Renal cortical epithelial cell (primary cell): ENCODE measurements around the gene COL6A1. TPM values are rescaled to one million over a fixed set of nuclear protein-coding genes. Genes with fewer than 3 reads are reported as not detected.
"Not testable (repeated sequence)": the region's sequence is repeated elsewhere in the genome, so short reads cannot be mapped to it uniquely, and the experiment has no call there.

Experiments used
- DNase-seq: peaks from one replicate; pipeline ENCODE4 v3.0.0-alpha.2; 2011; ENCODE audit warnings: low read depth
- total RNA-seq: library from RNA; depleted of rRNA; stranded (reverse); fragments of >200 nt; gene quantifications from 2 replicates; pipeline ENCODE4 v1.2.3, GENCODE V29; 2014

COL6A1 gene
- total RNA-seq, 1 donor from 2014 or later, result 53.2 TPM

GRCh38 chr21:46028573-46029091 lies 47.1 kb downstream of the COL6A1 start:
- no peak for DNase-seq

- DNase-seq, result no peak
Measured at GRCh38 chr21:46029186-46029924, 47.8 kb downstream of the COL6A1 start.

- no peak for DNase-seq
Measured at GRCh38 chr21:46031484-46031883, 49.9 kb downstream of the COL6A1 start.

GRCh38 chr21:46032100-46032499 lies 50.5 kb downstream of the COL6A1 start:
- DNase-seq, result no peak

GRCh38 chr21:46033410-46034400 lies 52.1 kb downstream of the COL6A1 start:
- DNase-seq, result no peak

- DNase-seq, result no peak
Measured at GRCh38 chr21:46035809-46036695, 54.5 kb downstream of the COL6A1 start.

GRCh38 chr21:46036696-46037330 lies 55.2 kb downstream of the COL6A1 start:
- DNase-seq, result no peak

GRCh38 chr21:46037331-46038325 lies 56.1 kb downstream of the COL6A1 start:
- DNase-seq, result no peak

- DNase-seq, result no peak
Measured at GRCh38 chr21:46038341-46038829, 56.8 kb downstream of the COL6A1 start.

- peak; percentile 37 for DNase-seq
Measured at GRCh38 chr21:46038871-46039397, 57.4 kb downstream of the COL6A1 start.

- DNase-seq, result no peak
Measured at GRCh38 chr21:46039891-46040660, 58.5 kb downstream of the COL6A1 start.

GRCh38 chr21:46040707-46041106 lies 59.1 kb downstream of the COL6A1 start:
- DNase-seq, result no peak

GRCh38 chr21:46041183-46041582 lies 59.6 kb downstream of the COL6A1 start:
- no peak for DNase-seq

GRCh38 chr21:46045154-46045553 lies 63.6 kb downstream of the COL6A1 start:
- no peak for DNase-seq

- no peak for DNase-seq
Measured at GRCh38 chr21:46046471-46046870, 64.9 kb downstream of the COL6A1 start.

- DNase-seq, result not testable (repeated sequence)
Measured at GRCh38 chr21:46046906-46047305, 65.3 kb downstream of the COL6A1 start.

- no peak for DNase-seq
Measured at GRCh38 chr21:46048926-46049889, 67.6 kb downstream of the COL6A1 start.
